Lower leg skin (tissue), 4 donors: ENCODE results near the gene CFAP74. TPM values are rescaled to one million over a fixed set of nuclear protein-coding genes. Genes with fewer than 3 reads are reported as not detected.

Experiments used
- DNase-seq, 2 donors: peaks; one replicate each; pipeline ENCODE4 v3.0.0-alpha.2; 2019; ENCODE audit warnings: low spot score in 2 of 2
- H3K4me3 ChIP-seq: fragments of 200-600 bp; sonication (generic); 2 replicates; pipeline ENCODE4 v1.5.1; 2017; ENCODE audit warnings: mild to moderate bottlenecking, low read depth; ENCODE audit not compliant: poor library complexity, severe bottlenecking
- POLR2A ChIP-seq, 2 donors: fragments of 450-650 bp; IDR thresholded peaks; one replicate each; pipeline ENCODE4 v1.6.1; 2016 to 2017; ENCODE audit warnings: antibody characterized with exemption in 2 of 2, mild to moderate bottlenecking in 1 of 2, moderate library complexity in 1 of 2
- WGBS, 2 donors: methylation state at CpG; one replicate each; pipeline ENCODE4 v1.1.5; 2018; 5-methylcytosine and 5-hydroxymethylcytosine counted together
- intact Hi-C: fragments of 100-400 bp; cut with DNase I; formaldehyde crosslinking; loops from one replicate; pipeline ENCODE4 v1.15.0; 2023; ENCODE audit warnings: low total_unique reads
- total RNA-seq, 4 donors: library from RNA; depleted of rRNA; stranded (reverse); fragments of >200 nt; gene quantifications; one replicate each; pipeline ENCODE4 v1.1.0, GENCODE V29; 2016
- TF ChIP-seq, protein P1 (sequence below), 3 donors: fragments of 450-650 bp; IDR thresholded peaks; one replicate each; pipeline ENCODE4 v1.5.1; 2016; ENCODE audit warnings: antibody characterized with exemption in 3 of 3, mild to moderate bottlenecking in 3 of 3, moderate library complexity in 2 of 3

The CFAP74 gene
- total RNA-seq, 4 donors from 2014 or later, result 0.10 TPM; not detected in 3

DNA sequence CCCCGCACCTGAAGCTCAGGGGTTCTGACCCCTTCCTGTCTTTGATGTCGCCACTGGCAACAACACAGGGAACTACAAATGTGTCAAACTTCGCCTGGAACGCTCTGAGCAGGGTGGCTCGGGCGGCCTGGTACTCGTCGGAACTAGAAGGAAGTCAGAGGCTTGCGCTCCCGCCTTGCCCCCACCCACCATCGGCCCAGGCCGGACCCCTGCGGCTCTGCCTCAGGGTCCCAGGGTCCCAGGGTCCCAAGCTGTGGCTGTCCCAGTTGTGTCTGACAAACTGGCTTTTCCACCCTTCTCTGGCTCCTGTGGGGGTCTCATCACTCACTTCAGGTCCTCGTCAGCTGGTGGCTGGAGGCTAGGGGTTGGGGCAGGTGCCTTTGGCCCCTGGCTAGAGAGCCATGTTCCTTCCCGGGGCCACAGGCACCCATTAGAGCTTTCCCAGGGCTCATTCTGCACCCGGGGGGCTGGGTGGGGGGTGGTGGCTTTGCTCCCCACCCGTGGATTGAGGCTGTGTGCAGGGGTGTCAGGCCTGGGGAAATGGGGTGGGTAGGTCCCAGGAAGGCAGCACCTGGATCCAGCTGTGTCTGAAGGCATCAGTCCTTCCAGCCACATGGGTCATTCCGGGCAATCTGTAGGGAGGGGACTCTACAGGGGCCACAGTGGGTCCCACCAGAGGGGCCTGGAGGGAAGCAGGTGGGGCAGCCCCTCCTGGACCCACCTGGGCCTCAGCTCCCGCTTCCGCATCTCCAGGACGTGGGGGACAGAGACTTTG lies 76.5 kb downstream of the CFAP74 start:
- intact Hi-C loops, result no loop called here
- TF ChIP-seq, protein P1, sequence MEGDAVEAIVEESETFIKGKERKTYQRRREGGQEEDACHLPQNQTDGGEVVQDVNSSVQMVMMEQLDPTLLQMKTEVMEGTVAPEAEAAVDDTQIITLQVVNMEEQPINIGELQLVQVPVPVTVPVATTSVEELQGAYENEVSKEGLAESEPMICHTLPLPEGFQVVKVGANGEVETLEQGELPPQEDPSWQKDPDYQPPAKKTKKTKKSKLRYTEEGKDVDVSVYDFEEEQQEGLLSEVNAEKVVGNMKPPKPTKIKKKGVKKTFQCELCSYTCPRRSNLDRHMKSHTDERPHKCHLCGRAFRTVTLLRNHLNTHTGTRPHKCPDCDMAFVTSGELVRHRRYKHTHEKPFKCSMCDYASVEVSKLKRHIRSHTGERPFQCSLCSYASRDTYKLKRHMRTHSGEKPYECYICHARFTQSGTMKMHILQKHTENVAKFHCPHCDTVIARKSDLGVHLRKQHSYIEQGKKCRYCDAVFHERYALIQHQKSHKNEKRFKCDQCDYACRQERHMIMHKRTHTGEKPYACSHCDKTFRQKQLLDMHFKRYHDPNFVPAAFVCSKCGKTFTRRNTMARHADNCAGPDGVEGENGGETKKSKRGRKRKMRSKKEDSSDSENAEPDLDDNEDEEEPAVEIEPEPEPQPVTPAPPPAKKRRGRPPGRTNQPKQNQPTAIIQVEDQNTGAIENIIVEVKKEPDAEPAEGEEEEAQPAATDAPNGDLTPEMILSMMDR (IDR thresholded peaks at IDR 0.05), result no peak
- TF ChIP-seq POLR2A (IDR thresholded peaks at IDR 0.05), result no peak
- H3K4me3 ChIP-seq, result no peak overlapping the region
- DNase-seq, result no peak
- WGBS, 2 donors, result 56 to 71% methylated on average over 19 to 21 of the region's 21 CpGs

DNA sequence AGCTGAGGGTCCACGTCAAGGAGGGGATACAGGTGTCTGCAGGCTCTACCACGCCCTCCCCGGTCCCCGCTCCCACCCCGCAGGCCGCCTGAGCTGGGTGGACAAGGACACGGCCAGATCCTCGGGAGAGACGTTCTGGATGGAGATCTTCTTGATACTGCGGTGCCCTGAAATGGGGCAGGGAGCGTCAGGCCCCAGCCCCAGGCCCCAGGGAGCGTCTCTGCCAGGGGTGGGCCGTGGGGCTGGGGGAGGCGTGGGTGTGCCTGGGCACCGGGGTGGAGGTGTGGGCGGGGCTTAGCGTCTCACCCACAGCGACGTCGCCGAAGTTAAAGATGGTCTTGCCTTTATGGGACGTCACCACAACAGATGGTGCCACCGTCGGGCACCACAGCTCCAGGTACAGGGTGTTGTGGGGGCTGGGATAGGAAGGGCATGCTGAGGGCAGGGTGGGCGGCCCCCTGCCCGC lies 77.2 kb downstream of the CFAP74 start:
- no peak for DNase-seq
- TF ChIP-seq, protein P1 (IDR thresholded peaks at IDR 0.05), result no peak
- TF ChIP-seq POLR2A (IDR thresholded peaks at IDR 0.05), result no peak
- intact Hi-C loops, result no loop called here
- 72 to 73% methylated on average over 23 to 26 of the region's 26 CpGs for WGBS, 2 donors
- no peak overlapping the region for H3K4me3 ChIP-seq

DNA sequence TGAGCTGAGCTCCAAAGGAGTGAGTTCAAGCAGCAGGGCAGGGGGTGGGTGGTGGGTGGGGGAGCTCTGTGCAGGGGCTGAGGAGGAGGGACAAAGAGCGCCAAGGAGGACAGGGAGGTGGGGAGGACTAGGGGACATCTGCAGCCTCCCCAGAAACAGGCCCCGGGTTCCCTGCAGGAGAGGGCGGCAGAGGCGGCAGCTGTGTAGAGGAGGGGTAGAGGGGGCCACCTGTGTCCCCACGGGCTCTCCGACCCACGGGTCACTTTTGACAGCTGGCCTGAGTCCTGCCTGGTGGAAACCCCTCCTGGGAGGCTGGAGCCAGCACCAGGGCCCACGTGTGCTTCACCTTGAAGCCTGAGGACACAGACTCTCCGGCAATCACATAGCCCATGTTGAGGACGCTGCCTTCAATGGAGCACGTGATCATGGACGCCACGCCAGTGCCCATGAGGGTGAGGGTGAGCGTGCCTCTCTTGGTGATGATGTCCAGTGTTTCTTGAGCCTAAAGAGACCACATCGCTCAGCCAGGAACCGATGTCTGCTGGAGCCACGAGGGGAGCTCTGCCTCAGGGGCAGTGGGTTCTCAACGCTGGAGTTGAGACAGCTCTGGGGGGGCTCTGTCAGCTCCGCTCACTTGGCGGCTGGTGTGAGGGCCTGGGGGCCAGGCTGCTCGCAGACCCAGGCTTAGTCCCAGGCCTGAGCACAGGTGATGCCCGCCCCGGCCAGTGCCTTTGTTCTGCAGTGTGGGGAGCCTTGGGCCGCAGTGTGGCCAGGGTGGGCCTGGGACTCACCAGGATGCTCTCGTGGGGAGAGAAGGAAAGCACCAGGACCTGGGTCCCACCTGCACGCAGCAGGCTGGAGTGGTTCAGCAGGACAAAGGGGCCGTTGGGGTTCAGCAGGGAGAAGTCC lies 77.9 kb downstream of the CFAP74 start:
- TF ChIP-seq POLR2A (IDR thresholded peaks at IDR 0.05), result no peak
- TF ChIP-seq, protein P1 (IDR thresholded peaks at IDR 0.05), result no peak
- DNase-seq, result no peak
- 82 to 86% methylated on average over 15 to 18 of the region's 27 CpGs for WGBS, 2 donors
- intact Hi-C loops, result no loop called here
- H3K4me3 ChIP-seq, result no peak overlapping the region

DNA sequence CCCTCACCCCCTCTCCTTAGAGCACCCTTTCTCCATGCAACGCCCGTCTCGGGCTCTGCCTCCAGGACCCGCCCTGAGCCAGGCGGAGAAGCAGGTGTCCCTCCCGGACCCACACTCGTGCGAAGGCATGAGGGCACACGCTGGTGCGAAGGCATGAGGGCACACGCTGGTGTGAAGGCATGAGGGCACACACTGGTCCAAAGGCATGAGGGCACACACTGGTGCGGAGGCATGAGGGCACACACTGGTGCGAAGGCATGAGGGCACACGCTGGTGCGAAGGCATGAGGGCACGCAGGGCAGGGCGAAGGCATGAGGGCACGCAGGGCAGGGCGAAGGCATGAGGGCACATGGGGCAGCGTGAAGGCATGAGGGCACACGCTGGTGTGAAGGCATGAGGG lies 78.7 kb downstream of the CFAP74 start:
- no peak for DNase-seq
- 69 to 83% methylated on average over 21 of the region's 21 CpGs for WGBS, 2 donors
- intact Hi-C loops, result no loop called here
- TF ChIP-seq, protein P1 (IDR thresholded peaks at IDR 0.05), result no peak
- no peak for TF ChIP-seq POLR2A (IDR thresholded peaks at IDR 0.05)
- no peak overlapping the region for H3K4me3 ChIP-seq

DNA sequence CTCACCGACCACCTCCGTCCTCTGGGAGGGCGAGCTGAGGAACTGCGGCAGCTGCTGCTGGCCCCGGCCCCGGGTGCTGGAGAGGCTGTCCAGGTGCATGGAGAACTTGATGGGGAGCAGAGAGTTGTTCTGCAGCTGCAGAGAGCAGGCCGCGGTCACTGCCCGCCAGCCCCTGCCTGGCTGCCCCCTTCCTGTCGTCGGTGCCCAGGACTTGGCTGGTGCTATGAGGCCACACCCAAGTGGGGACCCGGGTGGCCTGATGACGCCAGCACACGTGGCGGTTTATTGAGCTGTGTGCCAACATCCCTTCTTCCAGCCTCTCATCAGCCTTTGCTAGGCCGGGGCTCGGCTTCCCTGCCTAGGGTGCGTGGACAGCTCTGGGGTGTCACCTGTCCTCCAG lies 79.2 kb downstream of the CFAP74 start:
- intact Hi-C loops, result no loop called here
- DNase-seq, result no peak
- 29 to 31% methylated on average over 11 to 15 of the region's 18 CpGs for WGBS, 2 donors
- TF ChIP-seq, protein P1 (IDR thresholded peaks at IDR 0.05), result no peak
- TF ChIP-seq POLR2A (IDR thresholded peaks at IDR 0.05), result no peak
- H3K4me3 ChIP-seq, result no peak overlapping the region
